ENCODE measurements around the gene GMPPA. TPM values are rescaled to one million over a fixed set of nuclear protein-coding genes. Genes with fewer than 3 reads are reported as not detected.

Gene GMPPA
- total RNA-seq, 1 experiment from 2014 or later = 32.0 TPM

GRCh38 chr2:219451661-219452360, 46.9 kb upstream of the GMPPA start:
- H2BK5ac ChIP-seq (ENCODE audit: insufficient read length, low read length) = no peak overlapping the region
- no peak overlapping the region for H3K18ac ChIP-seq (ENCODE audit: insufficient read length, low read depth, low read length)
- H3K4me3 Mint-ChIP-seq = no peak overlapping the region
- H4K8ac ChIP-seq (replicated peaks; ENCODE audit: insufficient read length, low read depth, low read length) = no peak overlapping the region
- H2BK20ac ChIP-seq (ENCODE audit: low read depth, low read length, poor library complexity, severe bottlenecking) = no peak overlapping the region
- H3K27me3 ChIP-seq (ENCODE audit: insufficient read depth, low read length) = no peaks in the 10 kb centered on the region; the same call in 1 of the 2 replicates
- H4K91ac ChIP-seq (ENCODE audit: insufficient read length, low read depth, low read length) = no peak overlapping the region
- TF ChIP-seq CTCF (conservative IDR thresholded peaks at IDR 0.05) = no peak
- no peak overlapping the region for H3T11ph ChIP-seq (ENCODE audit: low read length)
- no peak overlapping the region for H2AK5ac ChIP-seq (ENCODE audit: insufficient read length, low read length)
- H3K9me3 Mint-ChIP-seq = no peaks in the 10 kb centered on the region
- H3K4me2 ChIP-seq (ENCODE audit: insufficient read depth, insufficient read length, low read length) = no peak overlapping the region
- peaks cover 7 to 22% of the 10 kb centered on the region in 2 experiments; a peak in 3 of 4 replicates for H3K4me1 Mint-ChIP-seq
- H3K23ac ChIP-seq (ENCODE audit: insufficient read length, low read depth, low read length) = no peak overlapping the region
- H3K23me2 ChIP-seq (ENCODE audit: insufficient read length, low read depth, low read length, poor library complexity, severe bottlenecking) = peaks cover 4% of the 10 kb centered on the region
- H4K5ac ChIP-seq (ENCODE audit: insufficient read length, low read depth, low read length) = no peak overlapping the region
- H3K4me1 ChIP-seq (ENCODE audit: insufficient read depth, low read length) = no peaks in the 10 kb centered on the region
- no peak overlapping the region for H3K56ac ChIP-seq (ENCODE audit: insufficient read length, low read depth, low read length)
- no peak overlapping the region for H2BK120ac ChIP-seq (ENCODE audit: low read depth, low read length, poor library complexity, severe bottlenecking)
- peaks cover 36% of the 10 kb centered on the region for H3K27me3 Mint-ChIP-seq (ENCODE audit: low read depth)
- H3K9me3 ChIP-seq (ENCODE audit: control insufficient read depth, low read depth, low read length) = no peaks in the 10 kb centered on the region
- WGBS (ENCODE audit: extremely low coverage, insufficient read length, low lambda C conversion rate) = no CpG with 5 or more reads among the region's 18 CpGs
- no peak overlapping the region for H2AFZ ChIP-seq (ENCODE audit: low read length)
- H3K79me1 ChIP-seq (ENCODE audit: insufficient read depth, low read depth, low read length, poor library complexity, severe bottlenecking) = no peaks in the 10 kb centered on the region
- peaks cover 5 to 9% (median 7%) of the 10 kb centered on the region in 3 experiments; a peak in 6 of 7 replicates for H3K36me3 Mint-ChIP-seq (ENCODE audit: insufficient read depth in 1 of 3, low read depth in 3 of 3)
- H3K4ac ChIP-seq (ENCODE audit: low read depth, low read length) = no peak overlapping the region
- DNase-seq = no peak
- H4K20me1 ChIP-seq (ENCODE audit: control insufficient read depth, insufficient read depth, insufficient read length) = peaks cover 3% of the 10 kb centered on the region
- H3K79me2 ChIP-seq (ENCODE audit: insufficient read depth, low read length) = no peaks in the 10 kb centered on the region
- no peak overlapping the region for H3K27ac ChIP-seq (ENCODE audit: insufficient read length, low read depth, low read length)
- H3K27ac Mint-ChIP-seq = peak overlapping the region in 1 of 3 experiments; percentile 72; a peak in 1 of 7 replicates
- H2BK15ac ChIP-seq (ENCODE audit: low read depth, low read length) = no peak overlapping the region
- H3K14ac ChIP-seq (ENCODE audit: insufficient read depth, low read length) = no peak overlapping the region
- H2BK12ac ChIP-seq (ENCODE audit: insufficient read length, low read depth, low read length) = no peak overlapping the region
- no peak overlapping the region for H3K9ac ChIP-seq (ENCODE audit: extremely low read depth, insufficient read length, low read length)
